NCI-H2196 (cell line): Measurements from ENCODE around the gene CKS2.
A peak's percentile ranks its signal among the peaks of the same experiment; 100 is the strongest.
"Not testable (repeated sequence)": the region's sequence is repeated elsewhere in the genome, so short reads cannot be mapped to it uniquely, and the experiment has no call there.

Experiments
- DNase-seq: peaks from one replicate; lab custom pipeline; 2025; ENCODE audit not compliant: unreplicated experiment; lab: John Stamatoyannopoulos, UW

The CKS2 gene

DNA sequence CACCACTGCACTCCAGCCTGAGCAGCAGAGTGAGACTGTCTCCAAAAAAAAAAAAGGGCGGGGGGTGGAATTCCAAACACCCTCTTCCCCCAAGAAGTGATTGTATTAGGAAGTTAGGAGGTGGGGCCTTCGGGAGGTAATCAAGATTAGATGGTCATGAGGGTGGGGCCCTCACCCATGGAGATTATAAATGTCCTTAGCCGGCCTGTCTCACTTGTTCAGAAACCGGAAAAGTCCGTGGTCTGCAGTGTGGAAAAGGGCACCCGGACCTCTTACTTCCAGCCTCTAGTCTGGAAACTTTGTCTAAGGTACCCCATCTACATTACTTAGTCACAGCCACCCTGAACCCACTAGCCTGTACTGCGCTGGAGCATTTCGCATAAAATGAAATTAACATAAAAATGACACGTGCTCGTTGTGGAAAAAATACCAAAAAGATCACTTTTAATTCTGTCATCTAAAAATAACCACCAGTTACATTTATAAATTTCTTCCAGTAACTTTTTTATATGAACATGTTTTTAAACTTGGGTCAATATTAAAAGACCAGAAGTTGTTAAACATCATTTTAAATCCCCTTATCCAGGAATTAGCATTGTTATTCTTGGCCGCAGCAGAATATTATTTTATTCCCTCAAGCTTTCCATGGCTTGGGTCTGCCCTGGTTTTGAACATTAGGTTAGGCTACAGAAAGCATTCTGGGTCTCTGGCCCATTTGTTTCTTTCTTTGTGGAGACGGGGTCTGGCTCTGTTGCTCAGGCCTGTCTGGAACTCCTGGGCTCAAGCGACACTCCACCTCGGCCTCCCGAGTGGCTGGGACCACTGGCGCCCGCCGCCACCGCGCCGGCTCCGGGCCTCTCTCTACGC is 1.2 kb upstream of the CKS2 start:
- DNase-seq, result no peak

DNA sequence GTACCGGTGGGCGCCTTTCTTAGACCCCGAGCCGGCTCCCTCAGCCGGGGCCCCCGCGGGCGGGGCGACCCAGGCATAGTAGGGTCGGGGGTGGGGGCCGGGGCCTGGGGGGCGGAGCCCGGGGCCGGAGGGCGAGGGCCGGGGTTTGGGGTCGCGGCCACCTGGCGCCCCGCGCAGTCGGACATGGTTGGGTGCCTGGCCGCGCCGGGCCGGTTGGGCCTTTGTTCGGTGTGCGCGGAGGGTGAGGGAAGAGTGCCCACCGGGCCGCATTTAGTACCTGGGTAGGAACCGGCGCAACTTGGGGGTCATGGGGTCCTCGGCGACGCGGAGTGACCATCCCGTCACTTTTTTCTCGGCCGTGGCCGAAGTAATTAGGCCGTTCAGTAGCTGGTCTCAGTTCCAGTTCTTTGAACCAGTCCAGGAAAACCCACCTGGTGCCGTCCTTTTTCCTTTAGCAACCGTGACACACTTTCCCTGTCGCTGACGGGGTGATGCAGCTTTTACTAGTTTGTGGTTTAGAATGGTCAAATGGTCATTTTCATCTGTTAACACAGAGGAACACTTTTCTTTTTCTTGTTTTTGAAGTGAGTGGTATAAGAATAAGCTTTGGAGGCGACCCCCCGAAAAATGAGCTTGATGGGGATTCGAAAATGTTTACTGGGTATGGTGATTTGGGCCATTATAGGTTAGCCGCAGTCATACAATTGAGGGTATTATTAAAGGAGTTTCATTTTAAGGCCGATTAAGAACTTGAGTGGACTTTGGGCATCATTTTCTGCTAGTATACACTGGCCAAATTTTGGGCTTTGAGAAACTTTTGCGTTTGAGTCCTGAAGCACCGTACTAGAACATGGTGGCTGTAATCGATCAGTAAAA is 589 bp downstream of the CKS2 start:
- DNase-seq, result no peak

DNA sequence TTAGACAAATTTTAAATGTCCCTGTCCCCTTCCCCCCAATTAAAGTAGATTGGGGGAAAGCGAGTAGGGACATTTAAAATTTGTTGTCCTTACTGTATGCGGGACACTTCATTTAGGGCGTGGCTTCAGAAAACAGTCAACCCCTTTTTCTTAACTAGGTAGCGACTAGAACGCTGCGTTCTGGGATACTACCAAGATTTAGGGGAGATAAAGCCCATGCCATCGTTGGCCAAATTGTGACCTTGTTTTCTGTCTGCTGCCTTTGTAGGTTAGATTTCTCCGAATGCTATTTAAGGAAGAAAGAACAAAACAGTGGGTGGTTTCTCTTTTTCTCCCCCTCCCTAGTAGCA is 1.2 kb downstream of the CKS2 start:
- DNase-seq, result no peak

DNA sequence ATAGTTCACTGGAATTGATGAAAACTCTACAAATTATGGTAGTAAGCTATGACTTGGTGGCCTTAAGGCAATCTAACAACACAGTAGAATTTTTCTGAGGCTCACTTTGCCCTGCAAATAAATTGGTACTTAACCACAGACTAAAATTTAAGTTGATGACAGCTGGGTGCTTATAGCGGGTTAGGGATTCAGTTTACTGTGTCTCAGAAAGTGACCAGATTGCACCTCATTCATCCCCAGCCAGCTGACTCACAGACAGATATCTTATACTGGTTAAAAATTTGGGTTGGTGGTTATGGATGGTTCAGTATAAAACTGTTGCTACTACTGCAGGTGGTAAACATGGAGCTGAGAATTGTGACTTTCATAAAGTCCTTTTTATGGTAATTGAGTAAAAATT is 2.8 kb downstream of the CKS2 start:
- DNase-seq, result no peak

DNA sequence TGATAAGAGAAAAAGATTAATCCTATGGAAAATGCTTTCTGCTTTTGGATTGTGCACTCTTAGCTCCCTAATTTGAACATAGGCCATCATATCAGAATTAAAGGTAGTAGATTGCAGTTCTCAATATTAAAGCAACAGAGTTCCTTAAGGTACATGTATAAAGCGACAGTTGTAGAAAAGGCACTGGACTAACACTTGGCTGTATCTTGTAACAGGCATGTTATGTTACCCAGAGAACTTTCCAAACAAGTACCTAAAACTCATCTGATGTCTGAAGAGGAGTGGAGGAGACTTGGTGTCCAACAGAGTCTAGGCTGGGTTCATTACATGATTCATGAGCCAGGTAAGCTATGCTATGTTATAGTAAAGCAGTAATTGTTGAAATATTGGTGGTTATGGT is 4.0 kb downstream of the CKS2 start:
- no peak for DNase-seq

DNA sequence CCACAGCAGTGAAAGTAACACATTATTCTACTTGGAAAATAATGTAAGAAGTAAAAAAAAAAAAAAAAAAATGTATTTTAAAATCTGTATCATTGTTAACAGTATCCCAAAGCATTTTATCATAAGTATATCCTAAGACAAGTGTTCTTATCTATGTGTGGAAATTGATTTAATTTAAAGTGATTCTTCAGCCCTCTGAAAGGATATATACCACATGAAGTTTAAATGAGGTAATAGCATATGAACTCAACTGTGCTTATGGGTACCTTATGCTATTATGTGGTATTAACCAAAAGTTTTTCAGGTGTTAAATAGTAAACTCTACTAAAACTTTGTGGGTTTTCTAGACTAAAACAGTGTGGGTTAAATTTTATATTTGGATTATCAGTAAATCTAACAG is 4.5 kb downstream of the CKS2 start:
- no peak for DNase-seq

DNA sequence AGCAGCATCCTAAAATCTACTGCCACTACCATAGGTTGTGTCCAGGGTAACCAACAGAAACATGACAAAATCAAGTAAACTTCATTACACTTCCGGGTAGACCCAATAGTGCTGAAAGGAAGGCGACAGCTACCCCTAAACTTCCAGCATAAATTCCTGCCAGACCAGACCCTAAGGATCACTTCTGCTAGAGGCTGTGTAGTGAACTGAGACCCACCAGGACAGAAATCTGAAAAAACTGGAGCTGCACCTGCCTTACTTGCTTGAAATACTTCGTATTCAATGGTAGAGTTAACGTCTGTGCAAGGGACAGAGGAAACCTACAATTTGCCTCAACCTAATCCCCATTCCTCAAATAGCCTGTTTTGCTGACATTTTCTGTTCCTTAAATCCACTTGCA is 6.3 kb downstream of the CKS2 start:
- no peak for DNase-seq

DNA sequence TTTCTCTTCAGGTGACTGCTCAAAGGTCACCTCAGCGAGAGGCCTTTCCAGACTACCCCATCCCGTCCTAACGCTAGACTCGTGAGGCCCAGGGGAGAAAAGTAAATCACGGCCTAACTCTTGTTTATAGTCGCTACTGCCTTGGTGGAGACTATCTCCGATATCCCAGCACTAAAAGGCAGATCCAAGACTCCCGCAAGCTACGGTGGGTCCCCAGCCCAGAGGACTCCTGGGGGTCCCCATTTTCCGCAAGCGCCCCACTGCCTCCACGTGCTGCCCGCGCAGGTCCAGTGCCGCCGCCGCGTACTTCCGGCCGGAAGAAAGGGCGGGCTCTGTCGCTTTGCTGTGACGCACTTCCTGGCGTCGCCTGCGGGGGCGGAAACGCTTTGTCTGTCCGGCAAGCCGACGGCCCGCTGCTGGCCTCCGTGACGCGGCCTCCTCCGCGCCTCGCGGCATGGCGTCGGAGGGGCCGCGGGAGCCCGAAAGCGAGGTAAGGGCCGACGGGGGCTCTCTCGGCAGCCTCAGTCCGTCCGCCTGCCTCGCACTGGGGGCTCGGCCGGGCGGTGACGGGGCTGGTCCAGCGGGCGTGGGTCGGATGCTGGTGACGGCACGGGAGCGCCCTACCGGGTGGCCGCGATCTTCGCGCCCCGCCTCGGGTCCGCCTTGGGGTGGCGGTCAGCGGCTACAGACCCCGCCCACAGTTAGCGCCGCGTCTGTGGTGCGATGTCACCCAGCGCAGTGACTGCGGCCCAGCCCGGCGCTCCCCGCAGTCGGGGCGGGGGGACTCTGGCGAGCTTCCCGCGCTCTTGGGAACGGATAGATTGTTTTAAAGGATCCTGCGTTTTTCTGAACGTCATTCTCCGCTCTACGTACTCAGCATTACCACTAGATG is 7.4 kb downstream of the CKS2 start, which contains the start of gene SECISBP2:
Gene SECISBP2, plus strand, starts transcription at position 378 of the 892 bp plus-strand sequence. Its CDS starts 77 bp downstream, at position 455.
- peak; percentile 97 for DNase-seq

DNA sequence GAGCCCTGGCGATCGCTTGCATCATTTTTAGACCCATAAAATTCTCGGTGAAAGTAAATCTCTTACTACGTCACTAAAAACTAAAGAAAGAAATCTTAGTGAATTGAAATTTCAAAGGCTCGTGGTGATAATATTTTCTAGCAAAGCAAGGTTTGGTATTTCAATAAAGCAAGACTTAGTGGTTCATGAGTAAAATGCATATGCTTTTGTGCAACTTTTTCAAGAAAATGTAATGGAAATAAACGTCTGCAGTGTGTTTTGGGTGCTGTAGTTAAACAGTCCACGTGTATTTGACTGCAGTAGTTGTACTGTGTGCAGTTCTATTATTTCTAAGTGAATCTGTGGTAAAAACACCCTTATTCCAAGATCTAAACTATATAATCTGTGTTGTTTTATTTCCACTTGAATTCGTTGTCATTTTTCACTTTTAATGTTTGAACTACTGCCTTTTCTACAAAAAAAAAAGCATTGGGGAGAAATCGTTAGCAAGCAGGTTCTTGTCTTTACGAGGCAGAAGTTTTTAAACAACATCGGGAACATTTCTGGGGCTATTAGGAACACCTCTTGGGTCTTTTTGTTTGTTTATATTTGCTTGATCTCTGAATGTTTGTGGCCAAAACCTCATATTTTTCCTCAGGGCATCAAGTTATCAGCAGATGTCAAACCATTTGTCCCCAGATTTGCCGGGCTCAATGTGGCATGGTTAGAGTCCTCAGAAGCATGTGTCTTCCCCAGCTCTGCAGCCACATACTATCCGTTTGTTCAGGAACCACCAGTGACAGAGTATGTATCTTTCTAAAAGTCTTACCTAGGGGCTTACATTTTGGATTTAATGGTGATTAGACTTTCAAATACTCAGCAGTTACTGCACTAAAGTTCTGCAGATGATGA is 8.3 kb downstream of the CKS2 start:
- DNase-seq, result no peak

DNA sequence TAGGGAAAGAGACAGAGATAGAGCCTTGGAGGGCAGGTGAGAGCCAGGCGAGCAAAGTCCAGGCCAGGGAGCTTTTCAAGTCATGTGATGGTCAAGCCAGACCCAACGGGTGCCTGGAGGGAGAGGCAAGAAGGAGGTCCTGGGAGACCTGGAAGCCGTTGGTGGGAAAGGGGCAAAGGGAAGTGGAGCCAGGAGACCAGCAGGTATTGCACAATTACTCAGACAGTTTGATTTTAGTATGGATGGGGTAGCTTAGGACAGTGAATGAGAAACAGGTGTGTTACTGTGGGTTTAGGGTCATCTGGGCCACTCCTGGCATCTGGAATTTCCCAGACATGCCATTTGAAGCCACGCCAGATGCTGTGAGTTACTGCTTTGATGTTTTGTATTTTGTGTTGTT is 12.4 kb downstream of the CKS2 start:
- DNase-seq, result no peak

DNA sequence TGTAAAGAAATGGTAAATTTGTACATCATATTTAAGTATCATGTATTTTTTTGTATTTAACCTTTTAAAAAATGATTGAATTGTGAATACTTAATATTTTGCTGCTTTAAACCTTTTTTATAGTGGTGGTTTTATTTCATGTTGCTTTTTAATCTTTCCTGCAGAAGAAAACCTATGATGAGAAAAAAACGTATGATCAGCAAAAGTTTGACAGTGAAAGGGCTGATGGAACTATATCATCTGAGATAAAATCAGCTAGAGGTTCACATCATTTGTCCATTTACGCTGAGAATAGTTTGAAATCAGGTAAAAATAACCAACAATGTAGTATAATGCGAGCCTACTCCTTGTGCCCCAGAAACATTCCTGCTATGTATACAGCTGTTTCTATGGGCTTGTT is 14.7 kb downstream of the CKS2 start:
- DNase-seq, result no peak

DNA sequence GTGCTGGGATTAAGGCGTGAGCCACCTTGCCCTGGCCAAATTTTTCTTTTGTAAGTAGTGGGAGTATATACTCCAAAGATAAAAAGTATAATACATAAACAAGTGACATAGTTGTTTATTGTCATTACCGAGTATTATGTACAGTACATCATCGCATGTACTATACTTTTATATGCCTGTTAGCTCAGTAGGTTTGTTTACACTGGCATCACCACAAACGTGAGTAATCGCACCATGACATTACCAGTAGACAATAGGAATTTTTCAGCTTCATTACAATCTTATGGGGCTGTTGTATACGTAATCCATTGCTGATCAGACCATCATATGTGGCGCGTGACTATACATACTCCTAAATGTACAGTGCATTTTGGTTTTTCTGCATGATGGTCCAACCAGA is 17.1 kb downstream of the CKS2 start:
- no peak for DNase-seq

DNA sequence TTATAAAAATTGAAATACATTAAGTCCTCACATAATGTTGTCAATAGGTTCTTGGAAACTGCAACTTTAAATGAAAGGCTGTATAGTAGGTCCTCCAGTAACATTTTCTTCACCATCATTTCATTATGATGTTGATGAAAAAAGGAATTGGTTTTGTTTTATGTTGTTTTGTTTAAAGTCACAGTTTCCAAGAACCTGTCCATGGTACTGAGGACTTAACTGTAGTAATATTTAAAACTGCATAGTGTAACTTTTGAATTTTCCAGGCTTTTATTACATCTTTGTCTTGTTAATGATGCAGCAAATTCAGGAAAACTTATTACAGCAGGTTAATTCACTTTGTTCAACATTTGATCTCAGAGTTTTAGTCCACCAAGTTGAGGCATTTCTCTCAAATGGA is 18.9 kb downstream of the CKS2 start:
- DNase-seq, result no peak

DNA sequence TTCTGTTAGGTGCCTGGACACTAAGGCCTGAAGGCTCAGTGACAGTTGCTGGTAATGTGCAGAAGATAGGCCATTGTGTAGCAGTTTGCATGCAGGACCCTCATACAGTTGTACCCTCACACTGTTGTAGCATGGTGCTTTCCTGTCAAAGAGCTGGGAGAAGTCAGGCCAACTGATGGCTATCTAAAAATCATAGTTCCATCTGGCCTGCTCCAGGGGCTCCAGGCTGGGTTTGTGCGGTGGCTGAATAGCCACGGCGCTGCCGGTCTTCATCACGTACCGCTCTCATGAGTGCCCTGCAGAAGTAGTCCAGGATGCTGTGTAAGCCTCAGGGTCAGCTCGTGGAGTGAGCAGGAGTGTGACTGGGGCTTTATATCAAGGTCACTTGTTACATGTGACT is 19.5 kb downstream of the CKS2 start:
- no peak for DNase-seq

DNA sequence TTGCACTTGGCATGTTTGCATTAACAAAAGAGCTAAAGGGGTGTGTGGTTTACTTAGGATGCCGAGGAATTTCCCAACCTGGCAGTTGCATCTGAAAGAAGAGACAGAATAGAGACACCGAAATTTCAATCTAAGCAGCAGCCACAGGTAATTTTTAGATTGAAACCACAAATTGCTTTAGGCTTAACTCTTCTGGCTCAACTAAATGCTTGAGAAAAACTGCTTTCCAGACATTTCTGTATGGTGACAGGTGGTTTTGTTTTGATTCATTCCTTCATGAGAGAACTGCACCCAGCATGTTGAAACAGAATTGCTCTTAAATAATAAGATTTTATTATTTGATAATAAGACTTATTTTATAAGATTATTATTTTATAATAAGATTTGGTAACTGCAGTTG is 28.8 kb downstream of the CKS2 start:
- DNase-seq, result no peak

DNA sequence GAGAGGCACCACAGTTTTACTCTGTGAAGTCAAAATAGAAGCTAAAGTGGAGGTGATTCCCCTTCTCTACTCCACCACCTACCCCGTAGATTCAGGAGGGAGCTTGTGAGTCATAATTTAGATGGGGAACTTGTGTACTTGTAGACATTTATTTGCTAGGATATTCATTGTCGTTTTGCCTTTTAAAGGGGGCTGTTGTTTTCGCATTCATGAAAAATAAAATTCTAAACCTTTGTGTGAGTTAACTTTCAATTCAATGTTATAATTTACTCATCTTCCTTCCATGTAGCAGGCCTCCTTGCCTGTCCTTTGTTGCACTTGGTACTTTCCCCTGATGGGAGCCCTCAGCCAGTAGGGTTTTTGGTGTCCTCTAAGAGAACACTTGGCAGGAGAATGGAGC is 29.3 kb downstream of the CKS2 start:
- no peak for DNase-seq

DNA sequence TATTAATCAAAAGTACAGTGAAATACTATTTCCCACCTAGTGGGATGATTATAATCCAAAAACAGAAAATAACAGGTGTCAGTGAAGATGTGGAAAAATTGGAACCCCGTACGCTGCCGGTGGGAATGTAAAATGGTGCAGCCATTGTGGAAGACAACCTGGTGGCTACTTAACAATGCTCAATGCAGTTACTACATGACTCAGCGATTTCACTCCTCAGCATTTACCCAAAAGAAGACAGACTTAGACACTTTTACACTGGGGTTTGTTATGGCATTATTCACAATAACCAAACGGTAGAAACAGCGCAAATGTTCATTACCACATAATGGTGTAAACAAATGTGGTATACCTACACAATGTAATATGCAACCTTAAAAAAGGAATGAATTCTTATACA is 31.2 kb downstream of the CKS2 start:
- DNase-seq, result no peak

DNA sequence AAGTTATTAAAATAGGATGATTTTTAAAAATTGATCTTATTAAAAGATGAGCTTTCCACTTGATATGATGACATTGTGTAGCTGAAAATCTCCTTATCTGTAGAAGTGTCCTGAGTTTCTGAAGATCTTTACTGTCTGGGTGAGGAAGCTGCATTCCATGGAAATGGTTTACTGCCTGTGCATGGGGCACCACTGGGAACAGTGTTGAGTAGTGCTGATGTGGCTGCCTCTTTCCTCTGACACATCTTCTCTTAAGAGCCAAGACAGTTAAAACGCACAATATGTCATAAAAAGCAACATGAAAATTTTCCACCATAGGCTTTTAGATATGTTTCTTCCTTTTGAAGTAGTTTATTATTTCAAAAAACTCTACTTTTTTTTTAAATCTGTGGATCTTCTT is 32.0 kb downstream of the CKS2 start:
- no peak for DNase-seq

DNA sequence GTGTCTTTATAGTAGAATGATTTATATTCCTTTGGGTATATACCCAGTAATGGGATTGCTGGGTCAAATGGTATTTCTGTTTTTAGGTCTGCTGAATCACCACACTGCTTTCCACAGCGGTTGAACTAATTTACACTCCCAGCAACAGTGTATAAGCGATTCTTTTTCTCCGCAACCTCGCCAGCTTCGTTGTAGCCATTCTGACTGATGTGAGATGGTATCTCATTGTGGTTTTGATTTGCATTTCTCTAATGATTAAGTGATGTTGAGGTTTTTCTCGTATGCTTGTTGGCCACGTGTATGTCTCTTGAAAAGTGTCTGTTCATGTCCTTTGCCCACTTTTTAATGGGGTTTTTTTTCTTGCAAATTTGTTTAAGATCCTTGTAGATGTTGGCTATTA is 32.8 kb downstream of the CKS2 start:
- not testable (repeated sequence) for DNase-seq

DNA sequence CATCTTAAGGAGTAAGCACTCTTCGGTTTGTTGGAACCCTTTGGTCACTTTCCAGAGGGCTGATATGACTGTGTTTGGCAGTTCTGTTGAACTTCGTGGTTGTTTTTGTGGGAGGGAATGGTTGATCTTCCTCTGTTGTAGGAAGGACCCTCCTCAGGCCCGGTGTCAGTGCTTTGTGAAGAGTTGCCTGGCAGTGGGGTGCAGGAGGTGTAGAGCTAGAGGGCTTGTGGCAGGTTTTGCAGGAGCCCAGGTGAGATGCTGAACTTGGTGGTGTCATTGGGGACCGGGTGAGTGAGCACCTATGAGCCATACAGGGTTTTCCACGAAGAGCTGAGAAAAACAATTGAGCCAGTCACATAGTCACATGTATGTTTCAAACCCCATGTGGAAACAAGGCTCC is 34.5 kb downstream of the CKS2 start:
- DNase-seq, result no peak
